Mesenchymal stem cell (in vitro differentiated cells and primary cell): ENCODE data around the gene NMT1.

Experiments used
- DNase-seq: peaks from one replicate; pipeline ENCODE4 v3.0.0-alpha.2; 2013
- H2AFZ ChIP-seq: one replicate; pipeline ENCODE4 v1.6.1; 2013; ENCODE audit warnings: low read depth, mild to moderate bottlenecking, control low read depth, inconsistent platforms, low read length, moderate library complexity
- H2AK5ac ChIP-seq: 2 replicates; pipeline ENCODE4 v1.6.1; 2013; ENCODE audit warnings: low read length, moderate library complexity, mild to moderate bottlenecking, inconsistent platforms; ENCODE audit not compliant: severe bottlenecking
- H2BK120ac ChIP-seq: one replicate; pipeline ENCODE4 v1.6.1; 2013; ENCODE audit warnings: low read depth, mild to moderate bottlenecking, inconsistent platforms, low read length, moderate library complexity
- H2BK12ac ChIP-seq, 2 experiments: one replicate each; pipeline ENCODE4 v1.6.1; 2013; ENCODE audit warnings: inconsistent platforms in 2 of 2, low read length in 2 of 2, mild to moderate bottlenecking in 2 of 2, moderate library complexity in 2 of 2, control low read depth in 1 of 2
- H2BK15ac ChIP-seq: one replicate; pipeline ENCODE4 v1.6.1; 2013; ENCODE audit warnings: mild to moderate bottlenecking, low read depth, inconsistent platforms; ENCODE audit not compliant: poor library complexity, severe bottlenecking
- H2BK5ac ChIP-seq: 2 replicates; pipeline ENCODE4 v1.6.1; 2013; ENCODE audit warnings: low read depth, mild to moderate bottlenecking, low read length, control low read depth, inconsistent platforms; ENCODE audit not compliant: poor library complexity, severe bottlenecking
- H3K14ac ChIP-seq, 2 experiments: one replicate each; pipeline ENCODE4 v1.6.1; 2013; ENCODE audit warnings: inconsistent platforms in 2 of 2, low read length in 2 of 2, control low read depth in 1 of 2, mild to moderate bottlenecking in 1 of 2, moderate library complexity in 1 of 2
- H3K18ac ChIP-seq, 2 experiments: one replicate each; pipeline ENCODE4 v1.6.1; 2013; ENCODE audit warnings: inconsistent platforms in 2 of 2, low read length in 2 of 2, control low read depth in 1 of 2, low read depth in 1 of 2, mild to moderate bottlenecking in 1 of 2
- H3K23ac ChIP-seq, 2 experiments: one replicate each; pipeline ENCODE4 v1.6.1; 2013; ENCODE audit warnings: inconsistent platforms in 2 of 2, low read length in 2 of 2, mild to moderate bottlenecking in 2 of 2, moderate library complexity in 2 of 2, control low read depth in 1 of 2
- H3K27ac ChIP-seq: 2 replicates; pipeline ENCODE4 v1.5.1; 2013; ENCODE audit warnings: mild to moderate bottlenecking, moderate library complexity, low read length, control low read depth, inconsistent platforms; ENCODE audit not compliant: poor library complexity, severe bottlenecking
- H3K27me3 ChIP-seq, 2 experiments: 2 replicates each; pipeline versions ENCODE4 v1.6.1 to v1.7.0; 2013; ENCODE audit warnings: low read length in 2 of 2, mild to moderate bottlenecking in 2 of 2, moderate library complexity in 2 of 2, control low read depth in 1 of 2, inconsistent platforms in 1 of 2; ENCODE audit not compliant: control insufficient read depth in 1 of 2, insufficient read depth in 1 of 2
- H3K36me3 ChIP-seq, 2 experiments: 2 replicates each; pipeline versions ENCODE4 v1.6.1 to v1.7.0; 2013; ENCODE audit warnings: low read length in 2 of 2, control low read depth in 1 of 2, inconsistent platforms in 1 of 2, low read depth in 1 of 2, mild to moderate bottlenecking in 1 of 2; ENCODE audit not compliant: insufficient read depth in 2 of 2, control insufficient read depth in 1 of 2
- H3K4ac ChIP-seq, 2 experiments: one replicate each; pipeline ENCODE4 v1.6.1; 2013; ENCODE audit warnings: inconsistent platforms in 2 of 2, low read length in 2 of 2, mild to moderate bottlenecking in 2 of 2, moderate library complexity in 2 of 2, control low read depth in 1 of 2, low read depth in 1 of 2
- H3K4me1 ChIP-seq: 2 replicates; pipeline ENCODE4 v1.6.1; 2013; ENCODE audit warnings: low read depth, low read length, control low read depth; ENCODE audit not compliant: control insufficient read depth, insufficient read depth
- H3K4me2 ChIP-seq: 2 replicates; pipeline ENCODE4 v1.6.1; 2013; ENCODE audit warnings: low read length, mild to moderate bottlenecking, inconsistent platforms; ENCODE audit not compliant: poor library complexity, severe bottlenecking
- H3K4me3 ChIP-seq, 2 experiments: 2 replicates each; pipeline versions ENCODE4 v1.5.1 to v1.7.0; 2013; ENCODE audit warnings: low read length in 2 of 2, mild to moderate bottlenecking in 2 of 2, control low read depth in 1 of 2, low read depth in 1 of 2; ENCODE audit not compliant: insufficient read depth in 1 of 2
- H3K79me1 ChIP-seq: replicated peaks from 2 replicates; pipeline ENCODE4 v1.6.1; 2013; ENCODE audit warnings: mild to moderate bottlenecking, control low read depth, low read length, inconsistent platforms; ENCODE audit not compliant: poor library complexity, severe bottlenecking
- H3K9ac ChIP-seq: 2 replicates; pipeline ENCODE4 v1.7.0; 2013; ENCODE audit warnings: mild to moderate bottlenecking, low read length, moderate library complexity
- H3K9me3 ChIP-seq: 2 replicates; pipeline ENCODE4 v1.7.0; 2013; ENCODE audit warnings: mild to moderate bottlenecking, low read length; ENCODE audit not compliant: control insufficient read depth
- H4K8ac ChIP-seq: one replicate; pipeline ENCODE4 v1.6.1; 2013; ENCODE audit warnings: inconsistent platforms, mild to moderate bottlenecking, low read length, moderate library complexity
- H4K91ac ChIP-seq: one replicate; pipeline ENCODE4 v1.6.1; 2013; ENCODE audit warnings: mild to moderate bottlenecking, low read length, inconsistent platforms
- WGBS: methylation state at CpG from one replicate; pipeline ENCODE4 v1.1.7; 2013; ENCODE audit warnings: mixed read lengths; 5-methylcytosine and 5-hydroxymethylcytosine counted together

The NMT1 gene

GRCh38 chr17:45117334-45117733 is 56.2 kb downstream of the NMT1 start:
- H2AK5ac ChIP-seq = no peak overlapping the region
- H3K4me1 ChIP-seq = peaks cover 32% of the 10 kb centered on the region
- H3K4me2 ChIP-seq = no peak overlapping the region
- no peak overlapping the region for H3K18ac ChIP-seq
- no peak overlapping the region for H4K8ac ChIP-seq
- no peak overlapping the region for H2BK15ac ChIP-seq
- no peak overlapping the region for H3K27ac ChIP-seq
- H3K4ac ChIP-seq = no peak overlapping the region
- H3K79me1 ChIP-seq = peaks cover 43% of the 10 kb centered on the region
- H3K9me3 ChIP-seq = no peaks in the 10 kb centered on the region
- H3K14ac ChIP-seq = no peak overlapping the region
- H3K9ac ChIP-seq = no peak overlapping the region
- H2BK12ac ChIP-seq = no peak overlapping the region
- no peak overlapping the region for H3K23ac ChIP-seq
- no peak for DNase-seq
- no peak overlapping the region for H2BK120ac ChIP-seq
- H2AFZ ChIP-seq = no peak overlapping the region
- H2BK5ac ChIP-seq = no peak overlapping the region
- 95% methylated on average over 4 of the region's 4 CpGs for WGBS
- H3K36me3 ChIP-seq = peaks cover 51 to 79% of the 10 kb centered on the region in 2 experiments
- H4K91ac ChIP-seq = no peak overlapping the region
- no peak overlapping the region for H3K4me3 ChIP-seq
- H3K27me3 ChIP-seq = no peaks in the 10 kb centered on the region

- H4K8ac ChIP-seq = no peak overlapping the region
- H3K9ac ChIP-seq = no peak overlapping the region
- H3K79me1 ChIP-seq = peaks cover 39% of the 10 kb centered on the region
- no peak overlapping the region for H2BK12ac ChIP-seq
- DNase-seq = no peak
- 96% methylated on average over 19 of the region's 20 CpGs for WGBS
- no peak overlapping the region for H2BK15ac ChIP-seq
- H3K9me3 ChIP-seq = no peaks in the 10 kb centered on the region
- no peak overlapping the region for H4K91ac ChIP-seq
- no peak overlapping the region for H3K4ac ChIP-seq
- no peak overlapping the region for H3K4me3 ChIP-seq
- peaks cover 28% of the 10 kb centered on the region for H3K4me1 ChIP-seq
- no peak overlapping the region for H3K18ac ChIP-seq
- H2BK5ac ChIP-seq = no peak overlapping the region
- H3K14ac ChIP-seq = no peak overlapping the region
- peaks cover 44 to 72% of the 10 kb centered on the region in 2 experiments for H3K36me3 ChIP-seq
- H3K23ac ChIP-seq = peak overlapping the region in 1 of 2 experiments; percentile 9
- H2AFZ ChIP-seq = no peak overlapping the region
- H2AK5ac ChIP-seq = no peak overlapping the region
- no peak overlapping the region for H3K27ac ChIP-seq
- no peaks in the 10 kb centered on the region for H3K27me3 ChIP-seq
- H3K4me2 ChIP-seq = no peak overlapping the region
- no peak overlapping the region for H2BK120ac ChIP-seq
Observed at GRCh38 chr17:45117848-45118646, 56.9 kb downstream of the NMT1 start.

- no peak for DNase-seq
- Histone ChIP-seq H3K18ac (no peak overlapping the region), H3K4ac (no peak overlapping the region), H2AK5ac (no peak overlapping the region), H3K9me3 (no peaks in the 10 kb centered on the region), H3K27me3 (no peaks in the 10 kb centered on the region), H3K14ac (no peak overlapping the region), H3K4me3 (no peak overlapping the region), H3K79me1 (peaks cover 38% of the 10 kb centered on the region), H2BK120ac (no peak overlapping the region), H4K91ac (no peak overlapping the region), H3K27ac (no peak overlapping the region), H2BK5ac (no peak overlapping the region), H3K4me2 (no peak overlapping the region), H3K9ac (no peak overlapping the region), H4K8ac (no peak overlapping the region), H2AFZ (no peak overlapping the region), H2BK12ac (no peak overlapping the region), H3K23ac (peak overlapping the region in 1 of 2 experiments; percentile 9), H3K36me3 (peaks cover 38 to 65% of the 10 kb centered on the region in 2 experiments), H2BK15ac (no peak overlapping the region), H3K4me1 (peaks cover 28% of the 10 kb centered on the region)
- WGBS = 95% methylated on average over 23 of the region's 23 CpGs
Observed at GRCh38 chr17:45118691-45119090, 57.6 kb downstream of the NMT1 start.

DNA sequence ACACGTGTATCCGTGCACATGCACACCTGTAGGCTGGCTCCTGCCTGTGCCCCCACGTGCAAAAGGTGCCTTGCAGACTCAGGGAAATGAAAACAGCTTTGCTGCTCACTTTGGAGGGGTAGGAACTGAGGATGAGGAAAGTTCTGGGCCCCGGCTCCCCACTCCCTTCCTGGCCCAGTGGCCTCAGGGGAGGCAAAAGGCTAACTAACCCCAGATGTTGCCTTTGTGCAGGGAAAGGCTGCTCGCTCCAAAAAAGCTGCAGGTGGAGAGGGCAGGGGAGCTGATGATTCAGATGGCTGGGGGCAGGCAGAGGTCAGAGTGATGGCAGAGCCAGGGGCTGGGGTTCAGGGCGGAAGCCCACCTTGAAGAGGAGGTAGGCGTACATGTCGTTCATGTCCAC is 58.8 kb downstream of the NMT1 start:
- Histone ChIP-seq H3K9ac (no peak overlapping the region), H3K18ac (no peak overlapping the region), H2BK12ac (no peak overlapping the region), H3K4me1 (peaks cover 32% of the 10 kb centered on the region), H3K27me3 (no peaks in the 10 kb centered on the region), H3K14ac (no peak overlapping the region), H3K27ac (no peak overlapping the region), H4K91ac (no peak overlapping the region), H3K4ac (no peak overlapping the region), H2BK5ac (no peak overlapping the region), H3K23ac (no peak overlapping the region), H3K4me3 (peak overlapping the region in 1 of 2 experiments; percentile 69), H3K79me1 (peaks cover 39% of the 10 kb centered on the region), H2AK5ac (no peak overlapping the region), H2AFZ (no peak overlapping the region), H3K9me3 (no peaks in the 10 kb centered on the region), H3K4me2 (no peak overlapping the region), H4K8ac (no peak overlapping the region), H3K36me3 (peaks cover 33 to 56% of the 10 kb centered on the region in 2 experiments), H2BK120ac (no peak overlapping the region), H2BK15ac (no peak overlapping the region)
- DNase-seq = no peak
- WGBS = 92% methylated on average over 8 of the region's 8 CpGs
